ENCODE results near the gene CEP128.

- TF ChIP-seq FOXK2 (IDR thresholded peaks at IDR 0.05) (no peak), ELF4 (IDR thresholded peaks at IDR 0.05) (no peak), FOXA1 (IDR thresholded peaks at IDR 0.05) (no peak), CTBP1 (IDR thresholded peaks at IDR 0.05; ENCODE audit: borderline replicate concordance) (no peak), SUZ12 (IDR thresholded peaks at IDR 0.05) (no peak), ARNT (IDR thresholded peaks at IDR 0.05) (no peak)
These were observed 476.9 kb downstream of the CEP128 start for GRCh38 chr14:80464531-80465149.

Measured in HEK293T (cell line).